ENCODE measurements around the gene BAIAP2.

GRCh38 chr17:81112450-81112849, 77.5 kb downstream of the BAIAP2 start:
- TF ChIP-seq EP300 (conservative IDR thresholded peaks at IDR 0.05; ENCODE audit: poor library complexity, severe bottlenecking) (no peak), CTCF (IDR thresholded peaks at IDR 0.05; ENCODE audit: poor library complexity, severe bottlenecking) (no peak)
